GM18868 (cell line): ENCODE measurements around the gene PSTPIP1.

Experiments used
- ATAC-seq: cut with Tn5 transposase; IDR thresholded peaks from one replicate; pipeline ENCODE4 v1.9.1; 2021; ENCODE audit warnings: mild to moderate bottlenecking, moderate library complexity; ENCODE audit not compliant: unreplicated experiment

Gene PSTPIP1

DNA sequence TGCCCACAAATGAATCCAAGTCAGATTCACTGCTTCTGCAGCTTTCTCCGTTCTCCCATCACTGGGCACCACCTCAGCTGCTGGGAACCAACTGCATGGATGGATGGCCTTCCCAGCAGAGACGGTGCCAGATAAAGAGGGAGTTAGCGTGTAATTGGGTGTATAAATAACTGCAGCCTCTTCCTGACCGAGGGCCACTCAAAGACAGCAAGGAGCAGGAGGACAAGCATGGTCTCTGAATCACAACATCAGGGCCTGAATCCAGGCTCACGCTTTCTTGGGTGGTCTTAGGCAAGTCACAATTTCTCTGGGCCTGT is 44.2 kb downstream of the PSTPIP1 start:
- ATAC-seq: no peak

DNA sequence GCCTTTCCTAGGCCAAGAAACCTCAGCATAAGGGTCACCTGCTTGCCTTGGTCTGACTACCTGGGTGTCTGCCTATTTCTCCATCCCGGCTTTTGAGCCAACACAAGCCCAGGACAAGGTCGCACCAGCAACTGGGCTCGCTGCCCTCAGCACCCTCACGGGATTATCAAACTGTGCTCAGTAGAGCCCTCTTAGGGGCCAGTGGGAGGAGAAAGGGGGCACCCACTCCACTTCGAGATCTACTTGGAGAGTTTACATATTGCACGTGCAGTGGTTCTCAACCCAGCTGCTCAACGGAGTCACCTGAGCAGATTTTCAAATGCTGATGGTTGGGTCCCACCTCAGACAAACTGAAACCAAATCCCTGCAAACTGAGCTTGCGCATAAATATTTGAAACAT is 44.9 kb downstream of the PSTPIP1 start:
- ATAC-seq: no peak

DNA sequence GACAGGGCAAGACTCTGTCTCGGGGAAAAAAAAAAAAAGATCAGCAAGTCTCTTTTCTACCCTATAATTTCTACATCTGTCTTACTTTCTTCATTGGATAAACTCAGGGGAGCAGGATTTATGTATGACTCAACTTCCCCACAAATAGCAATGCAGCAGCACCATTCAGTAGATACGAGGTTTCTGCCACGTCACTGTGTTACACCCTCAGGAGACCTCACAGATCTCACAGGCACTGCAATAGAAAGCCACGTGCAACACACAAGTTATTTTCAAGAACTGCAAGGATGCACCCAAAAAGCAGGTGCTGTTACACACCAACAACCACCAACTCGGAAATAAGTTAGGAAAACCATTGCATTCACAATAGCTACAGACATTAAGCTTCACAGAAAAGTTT is 45.7 kb downstream of the PSTPIP1 start:
- ATAC-seq: no peak

DNA sequence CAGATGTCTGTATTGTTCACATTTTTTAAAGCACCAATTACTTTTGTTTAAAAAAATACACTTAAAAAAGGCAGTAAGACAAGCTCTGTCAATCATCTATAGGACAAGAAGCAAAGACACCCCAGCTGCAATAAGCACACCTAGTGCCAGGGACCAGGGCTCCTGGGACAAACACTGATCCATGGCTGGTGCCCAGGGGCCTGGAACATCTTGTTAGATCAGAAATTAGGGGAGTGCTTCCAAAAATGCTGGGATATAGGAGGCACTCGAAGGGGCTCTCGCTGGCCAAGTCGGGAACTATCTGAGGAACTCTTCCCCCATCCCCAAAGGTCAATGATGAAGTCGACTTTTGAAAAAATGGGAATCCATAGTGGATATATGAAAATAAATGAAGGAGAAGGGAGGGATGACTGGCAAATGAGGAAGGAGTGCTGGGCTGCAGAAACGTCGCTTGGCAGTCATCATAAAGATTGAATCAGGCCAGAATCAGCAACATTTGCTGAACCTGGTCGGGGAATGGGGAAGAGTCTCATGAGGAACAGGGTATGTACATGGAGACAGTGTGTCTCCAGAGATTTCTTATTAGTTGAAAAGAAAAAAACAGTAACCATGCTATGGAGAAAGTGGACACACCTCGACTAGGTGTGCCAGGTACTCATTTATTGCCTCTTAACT is 47.5 kb downstream of the PSTPIP1 start:
- no peak for ATAC-seq

DNA sequence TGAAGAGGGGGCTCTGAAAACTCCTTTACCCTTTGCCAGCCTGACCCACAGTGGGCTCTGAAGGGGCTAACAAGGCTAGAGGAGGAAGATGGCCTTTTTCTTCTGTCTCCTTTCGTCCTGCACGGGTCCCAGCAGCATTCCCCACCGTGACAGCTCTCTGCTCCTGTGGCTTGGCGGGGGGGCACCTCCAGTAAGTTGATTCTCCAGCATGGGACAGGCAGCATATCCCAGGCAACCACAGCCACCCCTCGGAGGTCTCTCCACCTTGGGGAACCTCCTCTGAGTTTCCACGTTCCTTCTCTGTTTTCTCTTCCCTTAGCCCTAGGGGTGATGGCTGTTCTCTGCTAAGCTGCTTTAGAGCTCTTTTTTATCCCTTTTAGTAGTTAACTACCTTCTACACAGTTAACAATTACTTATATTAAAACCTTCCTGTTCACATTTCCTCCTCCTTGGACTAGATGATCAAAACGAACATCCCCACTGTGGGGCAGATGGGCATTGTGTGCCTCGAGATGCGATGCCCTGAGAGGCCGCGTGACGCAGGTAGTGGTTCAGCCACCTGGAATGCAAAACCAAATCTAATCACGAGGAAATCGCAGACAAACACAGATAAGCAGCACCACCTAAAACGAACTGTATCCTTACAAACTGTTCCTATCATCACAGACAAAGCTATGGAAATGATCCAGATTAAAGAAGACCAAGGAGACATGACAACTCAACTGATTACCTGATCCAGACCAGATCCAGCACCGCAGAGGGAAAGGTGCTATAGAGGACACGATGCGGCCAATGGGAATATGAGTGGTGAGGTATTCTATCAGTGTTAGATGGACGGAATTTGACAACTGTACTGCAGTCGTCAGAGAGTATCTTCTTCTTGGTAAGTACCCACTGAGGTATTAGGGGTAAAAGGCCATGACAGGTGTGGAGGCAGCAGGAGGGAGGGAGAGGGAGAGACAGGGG is 48.3 kb downstream of the PSTPIP1 start:
- ATAC-seq: no peak

DNA sequence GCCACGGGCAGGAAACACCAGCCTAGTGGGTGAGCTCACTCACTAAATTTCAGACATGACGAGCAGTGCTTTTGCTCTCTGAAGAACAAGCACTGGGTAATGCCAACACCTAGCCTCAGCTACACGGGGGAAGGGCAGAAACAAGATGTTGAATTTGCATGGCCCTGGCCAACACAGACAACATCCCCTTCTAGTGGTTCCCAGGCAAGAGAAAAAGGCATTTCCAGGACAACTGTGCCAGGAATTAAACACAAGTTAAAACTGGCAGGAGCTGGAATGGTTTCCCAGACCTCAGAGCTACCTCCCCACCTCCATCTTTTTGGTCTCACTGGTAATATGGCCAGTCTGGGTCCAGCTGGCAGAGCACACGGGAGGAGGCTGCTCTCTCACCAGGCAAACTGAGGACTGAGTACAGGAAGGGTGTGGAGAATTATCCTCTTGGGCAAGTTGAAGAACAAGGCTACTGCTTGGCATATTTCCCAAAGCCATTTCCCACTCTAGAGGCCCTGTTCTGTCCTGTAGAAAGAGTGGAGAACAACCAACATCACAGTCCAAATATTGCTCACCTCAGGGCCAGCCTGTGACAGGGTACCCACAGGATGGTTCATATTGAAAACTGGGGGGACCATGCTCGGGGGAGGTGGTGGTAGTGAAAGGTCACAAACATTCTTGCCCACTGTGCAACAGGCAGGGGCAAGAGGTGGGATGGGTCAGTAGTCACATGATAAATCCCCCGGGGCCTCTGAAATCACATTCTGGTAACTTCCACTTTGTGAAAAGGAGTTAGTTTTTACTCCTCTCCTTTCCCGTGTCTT is 49.5 kb downstream of the PSTPIP1 start:
- ATAC-seq: no peak

DNA sequence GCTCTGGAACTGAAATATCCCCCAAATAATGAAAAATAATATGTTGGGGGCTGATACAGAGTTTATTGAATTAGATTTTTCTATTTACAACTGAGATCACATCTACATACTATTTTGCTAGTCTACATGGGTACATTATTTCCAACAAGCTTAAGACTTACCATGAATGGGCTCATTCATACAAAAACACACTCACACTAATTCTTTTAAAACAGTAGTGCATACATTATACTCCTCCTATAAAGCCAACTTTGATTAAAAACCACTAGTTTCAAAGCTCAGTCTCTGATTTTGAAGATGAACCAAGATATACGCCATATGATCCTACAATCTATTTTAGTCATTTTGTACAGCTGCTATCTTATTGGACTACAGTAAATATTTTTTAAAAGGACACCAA is 51.1 kb downstream of the PSTPIP1 start:
- ATAC-seq: no peak

DNA sequence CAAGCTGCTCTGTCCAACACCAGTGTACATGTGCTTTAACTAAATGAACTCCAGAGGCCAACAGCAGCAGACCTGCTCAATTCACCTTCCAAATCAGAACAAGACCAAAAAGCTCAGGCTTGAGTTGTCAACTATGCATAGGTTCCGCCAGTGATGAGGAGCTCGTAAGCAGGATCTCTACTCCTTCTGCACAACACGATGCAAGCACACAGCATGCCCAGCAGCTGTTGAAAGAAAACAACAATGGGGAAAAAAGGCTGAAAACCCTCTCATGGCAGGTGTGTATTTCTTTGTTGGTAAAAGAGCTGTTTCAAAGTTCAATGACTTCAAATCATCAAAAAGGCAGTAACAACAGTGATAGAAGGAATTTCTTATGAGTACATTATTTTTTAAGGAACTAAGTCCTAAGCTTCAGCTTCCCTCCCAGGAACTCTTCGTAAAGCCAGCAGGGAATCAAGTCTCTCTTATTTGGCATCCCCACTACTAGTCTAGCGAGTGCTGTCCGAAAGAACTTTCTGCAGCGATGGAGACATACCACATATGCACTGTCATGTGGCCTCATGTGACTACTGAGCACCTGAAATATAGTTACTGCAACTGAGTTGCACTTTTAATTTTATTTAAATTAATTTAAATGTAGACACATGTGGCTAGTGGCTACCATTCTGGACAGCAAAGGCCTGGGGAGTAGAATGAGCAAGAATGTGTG is 51.9 kb downstream of the PSTPIP1 start:
- no peak for ATAC-seq

DNA sequence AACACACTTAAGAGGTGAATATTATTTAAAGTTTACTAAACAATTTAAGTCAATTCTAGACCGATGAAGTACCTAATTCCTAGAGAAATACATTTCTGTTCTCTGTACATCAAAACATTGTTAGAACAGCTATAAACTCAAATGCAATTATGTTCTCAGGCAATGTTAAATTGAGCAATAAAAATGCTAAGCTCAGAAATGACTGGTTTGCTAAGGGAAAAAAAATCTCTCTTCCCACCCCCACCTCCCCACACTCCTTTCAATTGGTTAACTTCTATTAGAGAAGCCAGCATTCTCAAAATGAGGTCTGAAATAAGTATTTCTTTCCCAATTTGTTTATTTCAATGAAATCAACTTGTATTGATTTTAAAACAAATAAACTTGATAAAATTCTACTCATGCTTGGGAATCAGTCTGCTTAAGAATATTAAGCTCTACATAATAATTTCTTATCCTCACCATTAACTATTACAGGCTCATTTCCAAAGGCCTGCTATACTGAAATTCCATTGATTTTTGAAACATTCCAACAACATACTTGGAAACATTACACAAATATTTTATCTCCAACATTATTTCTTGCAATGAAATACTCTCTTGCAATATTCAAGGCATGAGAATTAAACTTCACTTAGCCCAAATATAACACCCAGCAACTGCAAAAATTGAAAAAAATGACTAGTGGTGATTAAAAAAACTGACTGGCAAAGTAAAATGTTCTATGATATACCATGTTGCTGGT is 53.4 kb downstream of the PSTPIP1 start:
- ATAC-seq: no peak

DNA sequence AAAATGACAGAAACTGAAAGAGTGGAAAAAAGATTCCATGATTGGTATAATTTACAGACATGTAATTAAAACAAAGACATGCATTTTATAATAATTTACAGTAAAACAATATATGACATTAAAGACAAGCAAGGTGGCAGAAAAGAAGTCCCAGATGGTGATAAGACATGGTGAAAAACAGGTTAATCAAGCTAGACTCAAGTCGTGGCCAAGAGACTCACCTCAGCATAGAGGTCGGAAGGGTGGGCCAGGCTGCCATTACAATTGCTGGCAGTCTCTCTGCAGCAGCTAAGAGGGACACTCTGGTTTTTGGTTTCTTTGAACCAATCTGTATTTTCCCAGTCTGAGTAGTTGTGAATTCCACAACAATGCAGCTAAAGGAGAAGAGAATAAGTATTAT is 57.6 kb downstream of the PSTPIP1 start:
- no peak for ATAC-seq

DNA sequence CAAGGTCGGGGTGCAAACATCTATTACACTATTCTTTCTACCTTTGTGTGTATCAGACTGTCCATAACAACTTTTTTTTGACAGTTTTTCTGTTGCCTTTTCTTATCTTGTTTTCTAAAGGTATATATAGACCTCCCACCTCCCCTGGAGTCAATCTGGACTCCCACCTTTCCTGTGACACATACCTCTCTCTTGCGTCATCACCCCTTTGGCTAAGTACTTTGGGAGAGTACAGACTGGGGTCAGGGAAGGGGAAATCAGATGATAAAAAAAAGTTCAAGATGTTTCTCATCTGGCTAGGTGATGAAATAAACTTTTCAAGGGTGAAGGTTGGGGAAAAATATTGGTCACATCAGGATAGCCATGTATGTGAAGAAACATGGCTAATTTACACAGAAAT is 58.8 kb downstream of the PSTPIP1 start:
- no peak for ATAC-seq

DNA sequence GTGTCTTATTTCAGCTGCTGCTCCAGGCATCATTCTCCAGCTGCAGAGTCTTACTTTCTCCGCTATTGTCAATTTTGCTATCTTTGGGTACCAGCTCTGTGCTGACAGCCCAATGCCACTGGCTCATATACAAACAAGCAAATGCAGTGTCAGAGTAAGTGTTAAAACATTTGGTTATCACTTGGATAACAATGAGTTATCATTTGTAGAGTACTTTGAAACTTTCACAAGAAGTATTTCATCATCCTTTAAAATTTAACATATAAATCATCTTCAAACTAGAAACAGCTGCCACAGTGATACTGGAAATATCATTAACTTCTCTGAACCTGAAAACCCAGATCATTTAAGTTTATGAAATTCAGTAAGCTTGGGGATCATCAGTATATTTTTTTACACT is 62.1 kb downstream of the PSTPIP1 start:
- no peak for ATAC-seq

DNA sequence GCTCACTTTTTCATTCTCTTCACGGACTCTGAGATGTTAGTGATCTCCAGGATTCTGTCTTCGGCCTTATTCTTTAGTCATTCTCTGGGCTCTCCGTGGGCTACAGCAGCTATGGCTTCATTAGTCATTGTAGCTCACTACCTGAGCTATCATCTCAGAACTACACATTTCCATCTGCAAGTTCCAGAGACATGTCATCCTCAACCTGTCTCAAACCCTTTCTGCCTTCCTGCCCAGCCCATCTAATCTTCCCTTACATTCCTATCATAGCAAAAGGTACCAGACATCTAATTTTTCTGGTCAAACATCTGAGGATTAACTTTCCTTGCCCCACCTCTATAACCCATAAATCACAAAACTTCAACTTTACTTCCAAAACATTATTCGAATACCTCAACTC is 62.8 kb downstream of the PSTPIP1 start:
- no peak for ATAC-seq

DNA sequence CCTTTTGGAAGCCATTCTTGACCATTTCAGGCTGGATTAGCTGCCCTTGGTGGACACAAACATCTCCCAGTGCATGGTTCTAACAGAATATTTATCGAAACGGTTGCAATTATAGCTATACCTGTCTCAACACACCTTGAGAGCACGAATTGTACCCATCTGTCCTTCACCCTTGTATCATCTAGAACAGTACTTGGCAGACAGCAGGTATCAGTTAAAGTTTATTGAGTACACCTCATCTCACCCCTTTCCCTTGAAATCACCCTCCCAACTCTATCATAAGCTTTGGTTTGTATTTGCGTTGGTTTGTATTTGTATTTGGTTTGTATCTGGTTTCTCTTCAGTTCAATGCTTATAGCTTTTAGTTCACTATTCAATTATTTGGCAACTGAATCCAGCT is 63.5 kb downstream of the PSTPIP1 start:
- ATAC-seq: no peak

DNA sequence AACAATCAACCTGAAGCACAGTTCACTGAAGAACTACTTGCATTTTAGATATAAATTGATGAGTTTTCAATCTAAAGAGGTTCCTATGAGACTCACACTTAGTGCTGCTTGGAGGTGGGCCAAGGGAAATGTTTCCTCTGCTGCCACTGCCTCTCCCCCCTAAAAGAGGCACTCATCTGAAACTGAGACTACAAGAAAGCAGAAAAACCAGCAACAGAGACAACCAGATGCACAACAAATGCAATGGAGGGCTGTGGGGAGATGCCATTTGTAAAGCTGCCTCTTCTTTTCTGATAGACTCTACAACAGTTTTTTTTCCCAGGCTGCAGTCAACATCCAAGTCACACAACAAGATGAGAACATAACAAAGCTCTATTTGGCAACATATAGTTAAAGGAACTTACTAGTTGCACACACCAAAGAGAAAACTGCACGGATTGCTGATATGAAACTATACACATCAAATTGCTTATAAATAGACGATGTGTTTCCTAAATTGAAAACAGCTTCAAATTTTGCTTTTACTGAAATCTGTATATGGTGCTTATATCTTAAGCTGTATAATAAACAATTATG is 64.9 kb downstream of the PSTPIP1 start:
- ATAC-seq: no peak

DNA sequence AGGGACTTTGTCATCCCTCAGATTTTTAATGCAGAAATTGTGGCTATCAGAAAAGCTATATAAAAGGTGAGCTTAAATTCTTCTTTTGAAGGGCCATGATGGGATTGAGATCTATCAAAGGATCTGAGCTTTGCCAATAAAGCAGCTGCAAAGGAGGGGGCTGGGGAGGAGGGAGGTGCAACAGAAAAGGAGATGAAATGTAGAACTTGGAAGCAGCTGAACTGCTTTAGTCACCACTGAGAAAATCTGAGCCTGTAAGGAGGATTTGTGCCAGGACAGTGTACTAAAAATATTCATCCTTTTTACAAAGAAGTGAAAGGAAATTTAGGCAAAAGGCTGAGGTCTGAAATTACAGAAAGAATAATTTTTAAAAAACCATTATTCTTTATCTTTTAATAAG is 65.6 kb downstream of the PSTPIP1 start:
- no peak for ATAC-seq

DNA sequence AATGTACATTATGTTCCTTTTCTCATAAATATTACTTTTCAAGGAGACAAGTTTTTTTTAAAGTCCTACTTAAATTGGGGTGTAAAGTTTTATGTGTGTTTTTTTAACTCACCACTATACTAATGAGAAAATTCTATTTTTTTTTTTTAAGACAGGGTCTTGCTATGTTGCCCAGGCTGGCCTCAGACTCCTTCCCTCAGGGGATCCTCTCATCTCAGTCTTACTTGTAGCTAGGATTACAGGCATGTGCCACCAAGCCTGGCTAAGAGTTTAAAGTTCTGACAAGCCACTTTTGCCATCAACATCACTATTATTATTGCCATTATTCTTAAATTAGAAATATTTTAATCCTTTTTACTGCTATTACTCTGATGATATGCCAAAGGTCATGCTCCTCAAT is 68.3 kb downstream of the PSTPIP1 start:
- ATAC-seq: no peak

DNA sequence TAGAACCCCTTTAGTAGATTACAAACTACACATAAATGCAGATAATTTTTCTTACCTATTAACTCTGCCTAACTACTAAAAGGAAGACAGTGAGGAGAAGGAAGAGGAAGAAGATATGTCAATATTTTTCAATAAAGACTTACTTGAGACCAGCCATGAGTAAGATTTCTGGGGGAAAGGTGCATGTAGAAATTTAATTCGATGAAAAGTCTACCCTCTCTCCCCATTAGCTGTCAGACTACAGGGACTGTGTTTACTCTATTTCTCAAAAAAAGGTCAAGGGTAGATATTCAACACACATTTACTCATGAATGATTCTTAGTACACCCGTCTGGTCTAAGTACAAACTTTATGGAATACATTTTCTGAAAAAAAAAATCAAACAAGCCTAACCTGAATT is 69.1 kb downstream of the PSTPIP1 start:
- ATAC-seq: no peak

DNA sequence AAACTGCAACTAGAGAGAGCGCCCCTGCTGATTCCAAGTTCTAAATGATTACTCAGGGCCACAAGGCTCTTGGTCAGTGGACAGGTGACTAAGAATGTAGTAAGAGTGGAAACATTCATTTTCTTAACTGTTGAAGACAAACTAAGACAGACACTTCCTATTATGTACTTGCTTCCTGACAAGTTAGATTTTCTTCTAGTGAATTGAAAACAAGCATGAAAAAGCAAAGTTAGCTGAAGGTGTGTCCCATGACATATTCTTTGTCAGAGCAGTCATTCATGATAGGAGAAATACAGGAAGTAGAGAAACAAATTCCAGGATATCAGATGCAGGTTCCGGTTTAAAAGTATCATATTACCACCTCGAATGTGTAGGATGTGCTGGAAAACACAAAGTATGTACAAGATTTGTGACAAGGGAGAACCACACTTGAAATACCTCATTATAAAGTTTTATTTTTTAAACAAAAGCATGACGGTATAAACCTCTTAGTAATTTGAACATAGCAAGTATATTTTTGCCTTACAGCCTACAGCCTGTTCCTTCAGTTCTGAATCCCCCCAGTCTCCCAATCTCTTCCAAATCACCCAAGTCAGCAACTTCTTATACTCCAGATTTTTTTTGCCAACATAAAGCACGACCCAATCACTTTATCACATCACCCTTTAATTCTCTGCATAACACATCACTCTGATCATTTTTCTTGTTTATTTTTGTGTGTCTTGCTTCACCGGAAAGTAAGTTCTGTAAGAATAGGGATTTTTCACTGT is 69.8 kb downstream of the PSTPIP1 start:
- ATAC-seq: no peak
